Measurements from ENCODE around the gene YBX1.

The YBX1 gene

GRCh38 chr1:42735477-42736105 is 53.4 kb downstream of the YBX1 start:
- no peak for FAIRE-seq

GRCh38 chr1:42736152-42736551 is 53.9 kb downstream of the YBX1 start:
- no peak for FAIRE-seq

- FAIRE-seq = no peak
Observed at GRCh38 chr1:42736571-42737200, 54.5 kb downstream of the YBX1 start.

GRCh38 chr1:42737257-42737656 is 55.0 kb downstream of the YBX1 start:
- no peak for FAIRE-seq

GRCh38 chr1:42737986-42738677 is 55.9 kb downstream of the YBX1 start:
- no peak for FAIRE-seq

GRCh38 chr1:42738678-42739226 is 56.5 kb downstream of the YBX1 start:
- no peak for FAIRE-seq

GRCh38 chr1:42739753-42740700 is 57.8 kb downstream of the YBX1 start, which contains the start of gene CLDN19:
Gene CLDN19 (minus strand): TSS chr1:42740236. CDS start chr1:42740063, 173 bp downstream.
- FAIRE-seq = no peak

- no peak for FAIRE-seq
Observed at GRCh38 chr1:42740851-42741580, 58.8 kb downstream of the YBX1 start.

- no peak for FAIRE-seq
Observed at GRCh38 chr1:42741706-42742105, 59.5 kb downstream of the YBX1 start.

- no peak for FAIRE-seq
Observed at GRCh38 chr1:42742141-42742540, 59.9 kb downstream of the YBX1 start.

GRCh38 chr1:42742617-42743316 is 60.5 kb downstream of the YBX1 start:
- no peak for FAIRE-seq

GRCh38 chr1:42743317-42744147 is 61.3 kb downstream of the YBX1 start:
- no peak for FAIRE-seq

GRCh38 chr1:42744148-42744413 is 61.9 kb downstream of the YBX1 start:
- FAIRE-seq = no peak

GRCh38 chr1:42745851-42746250 is 63.6 kb downstream of the YBX1 start:
- no peak for FAIRE-seq

- FAIRE-seq = no peak
Observed at GRCh38 chr1:42746436-42747105, 64.4 kb downstream of the YBX1 start.

GRCh38 chr1:42747125-42747524 is 64.9 kb downstream of the YBX1 start:
- no peak for FAIRE-seq

GRCh38 chr1:42748021-42748420 is 65.8 kb downstream of the YBX1 start:
- no peak for FAIRE-seq

- no peak for FAIRE-seq
Observed at GRCh38 chr1:42748461-42749410, 66.5 kb downstream of the YBX1 start.

- FAIRE-seq = no peak
Observed at GRCh38 chr1:42750041-42750440, 67.8 kb downstream of the YBX1 start.

Data from G401.6 (cell line).